Gastroesophageal sphincter (tissue), 3 donors: ENCODE data around the gene TRMT10A.

Experiments used
- POLR2AphosphoS5 ChIP-seq: sonication (generic); formaldehyde crosslinking; IDR thresholded peaks from one replicate; pipeline ENCODE4 v1.6.1; 2017; ENCODE audit warnings: antibody characterized with exemption
- TF ChIP-seq, protein P1 (sequence below), 4 experiments: fragments of 200-600 bp in 2 of 4; fragments of 450-650 bp in 2 of 4; sonication (generic) in 1 of 4; IDR thresholded peaks; one replicate each; pipeline ENCODE4 v1.5.1; 2017 to 2019; ENCODE audit warnings: antibody characterized with exemption in 4 of 4, mild to moderate bottlenecking in 2 of 4, moderate library complexity in 2 of 4

DNA sequence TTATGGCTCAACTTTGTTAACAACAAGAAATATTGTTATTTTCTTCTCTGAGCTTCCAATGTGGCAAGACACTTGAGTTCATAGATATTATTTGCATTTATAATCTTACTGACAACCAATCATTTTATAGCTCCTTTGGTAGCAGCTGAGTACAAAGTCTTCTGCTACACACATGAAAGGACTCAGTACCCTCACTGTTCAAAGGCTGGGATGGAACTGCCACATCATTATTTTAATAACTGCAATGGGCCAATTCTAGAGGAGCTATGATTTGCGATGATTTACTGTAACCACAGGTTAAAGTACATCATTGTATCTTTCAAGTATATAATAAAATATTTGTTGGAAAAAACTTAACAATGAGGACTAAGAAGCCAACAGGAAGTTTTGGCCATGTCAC lies 21.7 kb upstream of the TRMT10A start:
- TF ChIP-seq POLR2AphosphoS5: no peak
- TF ChIP-seq, protein P1, sequence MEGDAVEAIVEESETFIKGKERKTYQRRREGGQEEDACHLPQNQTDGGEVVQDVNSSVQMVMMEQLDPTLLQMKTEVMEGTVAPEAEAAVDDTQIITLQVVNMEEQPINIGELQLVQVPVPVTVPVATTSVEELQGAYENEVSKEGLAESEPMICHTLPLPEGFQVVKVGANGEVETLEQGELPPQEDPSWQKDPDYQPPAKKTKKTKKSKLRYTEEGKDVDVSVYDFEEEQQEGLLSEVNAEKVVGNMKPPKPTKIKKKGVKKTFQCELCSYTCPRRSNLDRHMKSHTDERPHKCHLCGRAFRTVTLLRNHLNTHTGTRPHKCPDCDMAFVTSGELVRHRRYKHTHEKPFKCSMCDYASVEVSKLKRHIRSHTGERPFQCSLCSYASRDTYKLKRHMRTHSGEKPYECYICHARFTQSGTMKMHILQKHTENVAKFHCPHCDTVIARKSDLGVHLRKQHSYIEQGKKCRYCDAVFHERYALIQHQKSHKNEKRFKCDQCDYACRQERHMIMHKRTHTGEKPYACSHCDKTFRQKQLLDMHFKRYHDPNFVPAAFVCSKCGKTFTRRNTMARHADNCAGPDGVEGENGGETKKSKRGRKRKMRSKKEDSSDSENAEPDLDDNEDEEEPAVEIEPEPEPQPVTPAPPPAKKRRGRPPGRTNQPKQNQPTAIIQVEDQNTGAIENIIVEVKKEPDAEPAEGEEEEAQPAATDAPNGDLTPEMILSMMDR (IDR thresholded peaks at IDR 0.05): no peak
